ENCODE measurements around the gene GOLGA6L7. TPM values are rescaled to one million over a fixed set of nuclear protein-coding genes. Genes with fewer than 3 reads are reported as not detected.

Gene GOLGA6L7
- total and polyA plus RNA-seq, 2 of the 8 experiments (the other 6 are each of a cell fraction or from before 2014, with no cell fraction given): not detected

- FAIRE-seq: no peak
- Histone ChIP-seq H3K36me3 (ENCODE audit: control insufficient read depth in 2 of 4, insufficient read depth in 4 of 4, low read length in 3 of 4) (no peaks in the 10 kb centered on the region), H2AK5ac (ENCODE audit: low read depth, low read length) (no peak within 1 kb of the TSS), H3K23ac (ENCODE audit: insufficient read length) (no peak within 1 kb of the TSS), H3K23me2 (ENCODE audit: low read depth, low read length) (peaks cover 3% of the 10 kb centered on the region; the same call in 1 of the 2 replicates), H3K79me1 (ENCODE audit: low read depth, low read length) (no peaks in the 10 kb centered on the region), H3K14ac (ENCODE audit: insufficient read length) (no peak within 1 kb of the TSS), H3K9ac (replicated peaks in 1 of 4; ENCODE audit: extremely low read depth in 1 of 4, low read depth in 3 of 4, low read length in 3 of 4) (peak within 1 kb of the TSS in 3 of 4 experiments; percentile 38 to 64 (median 61); a peak in 6 of 7 replicates), H2BK120ac (replicated peaks; ENCODE audit: low read depth, low read length) (no peak within 1 kb of the TSS), H2AFZ (ENCODE audit: low read length) (peak within 1 kb of the TSS; percentile 70; the same call in 1 of the 2 replicates), H4K91ac (replicated peaks; ENCODE audit: insufficient read length, low read length) (peak within 1 kb of the TSS; percentile 54), H2BK5ac (ENCODE audit: low read depth, low read length) (no peak within 1 kb of the TSS), H4K5ac (ENCODE audit: insufficient read length, low read depth, low read length) (no peak within 1 kb of the TSS), H2BK20ac (ENCODE audit: low read length) (0 out of 2 replicates have a peak within 1 kb of the TSS, but pooled peaks have one; percentile 18), H3K79me2 (ENCODE audit: control insufficient read depth in 1 of 2, insufficient read depth in 2 of 2, low read length in 2 of 2) (no peaks in the 10 kb centered on the region), H4K8ac (ENCODE audit: extremely low read depth, insufficient read depth, low read length) (peak within 1 kb of the TSS; percentile 91; the same call in 1 of the 2 replicates), H3K4ac (replicated peaks; ENCODE audit: insufficient read length, low read depth, low read length) (no peak within 1 kb of the TSS), H3K27ac (ENCODE audit: low read depth, low read length) (no peak within 1 kb of the TSS), H2BK12ac (ENCODE audit: low read depth, low read length) (0 out of 2 replicates have a peak within 1 kb of the TSS, but pooled peaks have one; percentile 63), H3K4me3 (ENCODE audit: extremely low read depth in 1 of 4, insufficient read depth in 2 of 4, low read depth in 3 of 4, low read length in 4 of 4) (peak within 1 kb of the TSS; percentile 48 to 63 (median 52)), H4K20me1 (replicated peaks in 1 of 2; ENCODE audit: control insufficient read depth in 1 of 2, insufficient read depth in 2 of 2, low read length in 2 of 2) (no peaks in the 10 kb centered on the region), H3K9me3 (ENCODE audit: insufficient read depth in 2 of 2, low read depth in 1 of 2, low read length in 1 of 2) (no peaks in the 10 kb centered on the region), H3K4me2 (ENCODE audit: insufficient read depth in 1 of 2, low read depth in 2 of 2, low read length in 2 of 2) (peak within 1 kb of the TSS; percentile 66 to 87), H3K18ac (ENCODE audit: extremely low read depth, low read length) (peak within 1 kb of the TSS; percentile 60), H2BK15ac (ENCODE audit: low read length) (peak within 1 kb of the TSS; percentile 72; the same call in 1 of the 2 replicates), H3K56ac (replicated peaks; ENCODE audit: insufficient read length, low read depth, low read length) (no peak within 1 kb of the TSS), H3K4me1 (replicated peaks in 1 of 4; ENCODE audit: control insufficient read depth in 3 of 4, insufficient read depth in 4 of 4, low read length in 3 of 4) (peaks cover 0 to 8% (median 4%) of the 10 kb centered on the region in 4 experiments; a peak in 4 of 7 replicates), H3K27me3 (replicated peaks in 1 of 4; ENCODE audit: control insufficient read depth in 3 of 4, extremely low read depth in 1 of 4, insufficient read depth in 3 of 4, low read length in 3 of 4) (peaks cover 7 to 34% (median 29%) of the 10 kb centered on the region in 4 experiments; a peak in 6 of 7 replicates)
- 3% methylated on average over 20 of the region's 109 CpGs; no CpG with 5 or more reads in 1 of the 2 experiments for WGBS, 2 experiments (ENCODE audit: extremely low coverage in 1 of 2, insufficient coverage in 1 of 2, insufficient read length in 1 of 2, insufficient replicate concordance in 2 of 2, low coverage in 1 of 2, low lambda C conversion rate in 2 of 2, missing lambda C conversion rate in 1 of 2)
- DNase-seq (ENCODE audit: low read depth in 1 of 2, low spot score in 2 of 2): peak in 1 of 2 experiments; percentile 78
- CTCF ChIA-PET (ENCODE audit: partially characterized antibody): interaction anchor here (1.3 to 1.5 kb wide), 3 partner anchors 10 to 36 kb away, joined by 3 to 6 read pairs (median 4); no protein-coding TSS in a partner anchor
- POLR2A ChIA-PET (ENCODE audit: partially characterized antibody): interaction anchor here (0.7 to 2.1 kb wide), 7 partner anchors 9 to 130 kb away, joined by 3 to 7 read pairs (median 3); no protein-coding TSS in a partner anchor
- TF ChIP-seq MAX (IDR thresholded peaks at IDR 0.05): peak; percentile 63
- TF ChIP-seq CBX5 (IDR thresholded peaks at IDR 0.05; ENCODE audit: low read depth, low read length): no peak
- TF ChIP-seq GTF2F1 (IDR thresholded peaks at IDR 0.05; ENCODE audit: borderline replicate concordance, low read depth, low read length): no peak
- peak; percentile 80 for TF ChIP-seq KDM4A (IDR thresholded peaks at IDR 0.05; ENCODE audit: low read depth, low read length, severe bottlenecking)
- no peak for TF ChIP-seq YY1 (IDR thresholded peaks at IDR 0.05; ENCODE audit: low read depth, low read length)
- peak; percentile 50; the same call in 1 of the 2 replicates for TF ChIP-seq PHF8 (conservative IDR thresholded peaks at IDR 0.05; ENCODE audit: low read depth, low read length)
- TF ChIP-seq POLR2A (IDR thresholded peaks at IDR 0.05; ENCODE audit: control extremely low read depth in 1 of 2, low read depth in 2 of 2, low read length in 2 of 2): peak in 1 of 2 experiments; percentile 61; a peak in 2 of 3 replicates
- no peak; a peak in 1 of 4 replicates for TF ChIP-seq RAD21 (IDR thresholded peaks at IDR 0.05 in 1 of 2, conservative IDR thresholded peaks at IDR 0.05 in 1 of 2; ENCODE audit: low read depth in 2 of 2, low read length in 2 of 2)
- no peak for TF ChIP-seq TCF12 (IDR thresholded peaks at IDR 0.05; ENCODE audit: low read depth, low read length)
- peak; percentile 39; the same call in 1 of the 2 replicates for TF ChIP-seq TAF1 (IDR thresholded peaks at IDR 0.05; ENCODE audit: low read depth, low read length)
- 0 out of 2 replicates have a peak, but pooled peaks have one; percentile 22 for TF ChIP-seq TEAD4 (IDR thresholded peaks at IDR 0.05; ENCODE audit: low read depth, low read length)
These were observed 37.4 kb upstream of the GOLGA6L7 start, which contains the start of gene APBA2 for GRCh38 chr15:28885630-28886430. TSS of gene APBA2 (plus strand) at chr15:28885974. CDS start at chr15:29053885, 167,911 bp downstream.
